GM19395 (cell line): ENCODE measurements around the gene SEMA3A.

ENCODE experiments used
- ATAC-seq: cut with Tn5 transposase; IDR thresholded peaks from one replicate; pipeline ENCODE4 v1.9.1; 2021; ENCODE audit warnings: mild to moderate bottlenecking, moderate library complexity; ENCODE audit not compliant: unreplicated experiment

The SEMA3A gene

DNA sequence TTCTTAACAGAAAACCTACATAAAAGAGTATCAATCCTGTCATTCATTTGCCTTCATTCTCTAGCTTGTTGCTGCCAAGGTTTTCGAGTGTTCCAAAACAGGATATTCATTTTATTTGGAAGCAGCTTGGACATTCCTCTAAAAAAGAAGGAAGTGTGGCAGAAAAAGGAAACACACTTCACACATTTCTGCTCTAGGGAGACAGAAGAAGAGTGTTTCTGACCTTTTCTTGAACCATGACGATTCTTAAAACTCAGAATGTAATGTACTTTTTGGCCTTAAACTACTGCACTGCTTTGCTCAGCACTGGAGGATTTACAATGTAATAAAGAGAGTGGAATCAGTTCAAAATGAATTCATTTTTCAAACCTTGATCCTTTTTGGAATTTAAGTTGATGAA is 81.3 kb downstream of the SEMA3A start:
- no peak for ATAC-seq

DNA sequence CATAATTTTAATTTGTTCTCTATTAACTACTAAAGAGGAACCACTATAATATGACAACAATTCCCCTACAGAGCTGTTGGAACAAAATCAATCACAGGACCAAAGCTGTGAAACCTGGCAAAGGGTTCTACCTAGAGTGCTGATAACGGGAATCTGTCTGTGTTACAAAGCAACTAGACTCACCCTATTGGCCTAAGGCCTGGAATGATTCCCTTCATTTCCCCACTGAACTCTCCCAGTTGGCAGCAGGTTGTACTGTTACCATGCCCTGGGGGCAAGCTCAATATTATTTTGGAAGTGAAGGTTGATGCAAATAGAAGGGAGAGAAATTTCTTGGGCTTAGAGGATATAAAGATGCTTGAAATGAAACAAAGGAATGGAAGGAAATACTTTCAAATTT is 81.8 kb downstream of the SEMA3A start:
- no peak for ATAC-seq

DNA sequence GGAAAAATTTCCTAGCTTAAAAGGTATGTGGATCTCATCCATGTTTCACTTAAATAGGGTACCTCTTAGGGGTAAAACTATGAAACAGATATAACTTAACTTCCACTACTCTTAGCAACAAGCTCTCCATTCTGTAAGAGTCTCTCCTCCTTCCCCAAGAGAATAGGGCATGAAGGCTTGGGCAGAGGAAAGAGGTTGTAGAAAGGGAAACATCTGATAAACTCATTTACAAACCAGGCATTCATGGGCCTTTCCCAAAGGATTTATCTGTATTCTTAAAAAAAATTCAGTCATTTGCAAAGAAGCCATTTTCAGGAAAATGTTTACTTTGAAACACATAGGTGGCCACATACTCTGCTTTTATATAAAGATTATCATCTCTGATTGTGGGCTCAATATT is 82.7 kb downstream of the SEMA3A start:
- ATAC-seq: no peak

DNA sequence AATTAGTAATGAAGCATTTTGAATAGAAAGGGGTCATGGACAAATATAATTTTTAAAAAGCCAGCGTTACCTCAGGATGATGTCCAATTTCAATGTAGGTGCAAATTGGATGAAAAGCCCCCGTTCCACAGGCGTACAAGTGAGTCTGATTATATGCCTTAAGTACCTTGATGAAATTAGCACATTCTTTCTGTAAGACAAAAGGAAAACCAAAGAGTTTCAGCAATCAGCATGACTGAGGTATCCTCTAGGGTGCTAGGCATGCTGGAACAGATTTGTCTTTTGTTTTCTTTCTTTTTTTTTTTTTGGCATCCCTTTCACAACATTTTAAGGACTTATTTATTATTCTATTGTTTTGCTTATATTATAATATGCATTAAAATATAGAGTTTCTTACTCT is 84.2 kb downstream of the SEMA3A start:
- no peak for ATAC-seq

DNA sequence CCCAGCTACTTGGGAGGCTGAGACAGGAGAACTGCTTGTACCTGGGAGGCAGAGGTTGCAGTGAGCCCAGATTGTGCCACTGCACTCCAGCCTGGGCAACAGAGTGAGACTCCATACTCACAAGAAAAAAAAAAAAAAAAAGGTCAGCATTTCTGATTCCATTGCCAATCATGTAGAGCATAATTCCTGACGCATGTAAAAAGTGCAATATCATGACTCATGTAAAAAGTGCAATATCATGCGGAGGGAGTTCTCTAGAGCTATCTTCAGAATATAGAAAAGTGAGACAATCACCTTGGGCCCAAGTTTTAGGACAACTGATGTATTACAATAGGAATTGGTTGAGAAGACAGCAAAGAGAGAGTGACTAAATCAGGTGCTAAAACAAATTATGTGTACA is 85.8 kb downstream of the SEMA3A start:
- ATAC-seq: no peak

DNA sequence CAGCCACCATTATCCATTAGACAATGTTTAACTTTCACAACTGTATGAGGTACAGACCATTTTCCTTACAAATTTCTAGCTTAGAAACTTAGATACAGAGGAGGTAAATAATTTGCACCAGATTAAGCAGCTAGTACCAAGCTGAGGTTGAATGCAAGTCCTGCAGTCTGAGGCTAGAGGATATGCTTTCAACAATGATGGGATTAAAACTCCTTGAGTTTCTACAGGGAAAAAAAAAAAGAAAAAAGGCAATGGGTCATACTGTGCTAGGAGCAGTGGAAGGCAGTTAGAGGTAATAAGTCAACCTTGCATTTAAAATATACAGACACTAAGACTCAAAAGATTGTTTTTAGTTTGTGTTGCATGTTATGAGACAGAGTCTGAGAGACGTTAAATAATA is 86.5 kb downstream of the SEMA3A start:
- ATAC-seq: no peak

DNA sequence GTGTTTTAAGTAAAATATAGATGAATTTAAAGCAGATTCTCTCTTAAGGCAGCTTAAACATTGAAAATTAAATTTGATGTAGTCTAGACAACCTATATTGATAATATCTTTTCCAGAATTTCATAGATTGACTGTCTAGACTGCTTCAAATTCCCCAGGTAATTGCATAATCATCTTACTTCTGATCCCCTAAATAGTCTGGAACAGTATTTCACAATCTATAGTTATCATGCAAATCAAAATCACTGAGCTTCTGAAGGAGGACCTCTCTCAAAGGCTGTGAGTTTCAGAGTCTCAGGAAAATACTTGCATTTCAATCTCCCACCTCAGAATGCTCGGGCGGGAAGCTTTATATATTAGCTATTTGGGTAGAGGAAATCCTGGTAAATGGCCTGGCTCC is 87.3 kb downstream of the SEMA3A start:
- ATAC-seq: no peak

DNA sequence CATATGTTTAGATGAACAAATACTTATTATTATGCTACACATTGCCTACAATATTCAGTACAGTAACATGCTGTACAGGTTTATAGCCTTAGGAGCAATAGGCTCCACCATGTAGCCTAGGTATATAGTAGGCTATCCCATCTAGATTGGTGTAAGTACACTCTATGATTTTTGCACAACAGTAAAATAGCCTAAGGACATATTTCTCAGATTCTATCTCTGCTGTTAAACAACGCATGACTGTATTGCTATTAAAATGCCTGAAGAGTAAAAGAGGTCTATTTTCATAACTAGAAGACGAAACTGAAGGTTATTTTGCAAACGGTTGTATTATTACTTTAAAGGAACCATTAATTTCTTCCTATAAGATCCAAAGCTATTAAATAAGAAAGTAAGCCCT is 88.3 kb downstream of the SEMA3A start:
- ATAC-seq: no peak

DNA sequence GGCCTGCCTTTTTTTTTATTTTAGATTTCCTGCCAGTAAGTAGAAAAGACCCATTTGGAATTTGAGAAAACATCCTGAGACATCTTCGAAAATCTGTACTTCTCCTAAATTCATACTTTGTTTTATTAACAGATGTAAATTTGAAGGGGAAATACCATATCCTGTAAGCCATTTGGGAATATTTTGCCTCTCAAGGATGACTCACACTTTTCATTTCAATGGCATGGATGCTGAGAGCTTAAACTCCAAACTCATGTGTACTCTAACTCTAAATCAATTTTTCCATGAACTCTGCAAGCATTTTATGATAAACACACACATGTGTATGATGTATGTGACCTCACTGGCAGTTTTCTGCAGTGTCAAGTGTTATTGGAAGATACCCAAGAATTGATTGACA is 89.0 kb downstream of the SEMA3A start:
- no peak for ATAC-seq

DNA sequence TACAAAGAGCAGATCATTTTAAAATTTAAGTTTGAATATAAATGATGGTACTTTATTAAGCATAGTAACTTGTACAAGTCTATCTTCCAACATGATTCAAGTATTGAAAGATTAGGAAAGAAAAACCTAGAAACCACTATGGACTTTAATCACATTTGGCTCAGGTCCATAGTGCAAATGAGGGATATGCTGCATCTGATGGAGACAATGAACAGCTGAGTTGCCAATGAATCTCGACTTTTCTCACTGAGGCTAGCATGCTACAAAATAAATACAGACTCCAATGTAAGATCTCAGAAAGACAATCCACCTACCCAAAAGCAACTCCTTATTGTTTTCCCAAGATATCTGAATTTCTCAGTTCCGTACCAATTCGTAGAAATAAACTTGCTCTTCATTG is 89.8 kb downstream of the SEMA3A start:
- no peak for ATAC-seq

DNA sequence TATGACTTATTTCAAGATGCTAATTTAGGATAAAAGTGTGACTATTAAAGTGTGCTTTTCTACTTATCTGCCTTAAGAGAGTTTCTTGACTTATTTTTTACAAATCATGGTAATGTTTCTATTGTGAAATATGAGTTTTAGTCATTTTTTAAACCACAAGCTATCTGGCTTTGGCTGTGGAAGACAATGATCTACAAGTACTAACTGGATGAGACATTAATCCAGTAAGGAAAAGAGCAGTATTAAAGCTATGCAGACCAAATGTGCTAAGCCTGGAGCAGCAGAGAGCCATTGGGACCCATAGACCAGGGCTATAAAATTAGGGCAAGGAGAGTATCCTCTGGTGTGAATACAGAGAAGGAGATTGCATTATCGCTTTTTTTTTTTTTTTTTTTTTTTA is 92.4 kb downstream of the SEMA3A start:
- no peak for ATAC-seq

DNA sequence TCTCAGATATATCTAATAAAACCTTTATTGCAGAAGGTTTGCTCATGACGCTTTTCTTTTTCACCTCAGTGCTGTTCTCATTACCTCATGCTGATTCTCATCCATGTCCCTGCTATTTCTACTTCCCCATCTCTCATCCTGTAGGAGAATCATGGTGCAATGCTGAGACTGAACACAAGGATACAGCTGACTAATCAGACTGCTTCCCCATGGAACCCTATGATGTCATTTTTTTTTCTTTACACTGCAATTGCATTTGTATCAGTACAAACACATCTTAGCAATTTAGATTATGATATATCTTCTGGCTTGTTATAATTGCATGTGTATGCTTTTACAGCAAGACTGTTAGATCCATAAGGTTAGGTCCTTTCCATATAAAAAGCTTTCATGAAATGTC is 93.7 kb downstream of the SEMA3A start:
- no peak for ATAC-seq

DNA sequence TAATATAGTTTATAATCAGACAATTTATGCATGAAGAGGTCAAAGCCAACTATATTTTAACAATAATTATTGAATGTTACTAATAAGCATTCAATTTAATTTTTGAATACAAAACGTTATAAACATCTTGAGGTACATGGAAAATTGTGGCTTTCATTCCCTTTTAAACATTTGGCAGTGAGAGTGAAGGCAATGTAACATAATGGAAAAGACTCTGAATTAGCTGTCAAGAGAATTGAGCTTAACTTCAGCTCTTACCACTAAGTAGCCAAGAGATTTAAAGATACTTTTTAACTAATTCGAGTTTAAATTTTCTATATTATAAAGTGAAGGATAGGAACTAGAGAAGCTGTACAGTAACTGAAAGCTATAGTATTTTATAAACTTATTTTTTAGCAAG is 98.6 kb downstream of the SEMA3A start:
- ATAC-seq: no peak

DNA sequence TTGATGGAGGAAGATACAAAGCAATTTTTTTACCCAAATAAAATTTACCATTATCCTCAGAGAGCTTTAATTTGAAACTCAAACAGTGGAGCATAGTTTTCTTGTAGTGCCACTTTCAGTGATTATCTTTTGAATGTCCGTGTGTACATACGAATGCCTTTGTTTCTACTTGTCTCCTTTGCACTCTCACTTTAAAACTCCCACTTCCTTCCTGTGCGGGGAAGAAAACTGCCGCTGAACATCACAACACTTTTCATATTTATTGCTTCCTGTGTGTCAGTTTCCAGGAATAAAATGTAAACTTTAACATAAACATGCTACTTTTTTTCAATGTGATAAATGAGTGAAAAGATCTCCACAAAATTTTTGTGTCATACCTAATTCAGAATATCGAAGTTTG is 102.4 kb downstream of the SEMA3A start:
- ATAC-seq: no peak

DNA sequence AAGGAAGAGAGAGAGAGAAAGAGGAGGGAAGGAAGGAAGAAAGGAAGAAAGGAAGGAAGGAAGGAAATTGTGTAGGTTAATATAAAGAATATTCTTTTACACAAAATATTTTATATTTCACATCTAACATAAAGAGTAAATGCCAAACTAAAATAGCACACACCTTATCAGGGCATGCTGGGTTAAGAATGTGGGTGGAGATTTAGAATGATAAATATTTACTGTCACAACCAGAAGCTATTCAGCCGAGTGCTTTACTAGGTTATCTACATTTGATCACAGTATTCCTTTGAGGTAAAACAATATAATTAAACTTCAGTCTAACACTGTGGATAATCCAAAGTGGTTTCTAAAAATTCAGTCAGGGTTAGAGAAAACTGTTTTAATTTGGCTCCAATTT is 103.3 kb downstream of the SEMA3A start:
- ATAC-seq: no peak

DNA sequence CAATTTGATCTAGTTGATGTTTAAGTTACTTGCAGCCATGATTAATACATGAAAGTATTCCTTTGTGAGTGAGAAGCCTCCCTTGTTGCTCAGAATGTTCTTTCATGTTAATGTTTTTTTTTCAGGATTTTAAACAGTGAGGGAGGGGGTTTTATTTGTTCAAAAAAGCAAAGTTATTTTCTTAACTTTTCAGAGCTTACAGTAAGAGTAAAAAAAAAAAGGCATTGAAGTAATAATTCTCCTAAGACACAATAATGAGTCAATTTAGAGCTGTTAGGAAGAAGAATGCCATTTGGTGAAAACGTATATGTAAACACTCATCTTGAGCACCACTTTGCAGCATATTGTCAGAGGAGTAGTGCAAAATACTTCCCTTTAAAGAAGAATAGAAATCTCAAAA is 105.8 kb downstream of the SEMA3A start:
- no peak for ATAC-seq

DNA sequence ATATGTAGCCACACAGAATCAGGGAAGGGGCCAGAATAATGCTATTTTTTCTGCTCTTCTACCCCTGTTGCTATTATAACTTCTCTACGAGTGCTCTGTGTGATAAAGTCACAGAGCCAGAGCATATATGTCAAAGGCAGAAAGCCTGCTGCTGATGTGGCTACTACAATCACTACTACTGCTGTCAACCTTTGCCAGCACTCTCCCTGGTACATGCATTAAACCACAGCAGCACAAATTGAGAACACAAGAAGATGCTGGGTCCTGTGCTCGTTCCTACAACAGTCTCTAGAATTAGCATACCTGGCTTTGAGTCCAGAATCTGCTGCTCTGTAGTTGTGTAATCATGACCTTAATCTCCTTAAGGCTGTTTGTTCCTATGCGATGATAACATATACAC is 108.6 kb downstream of the SEMA3A start:
- no peak for ATAC-seq

DNA sequence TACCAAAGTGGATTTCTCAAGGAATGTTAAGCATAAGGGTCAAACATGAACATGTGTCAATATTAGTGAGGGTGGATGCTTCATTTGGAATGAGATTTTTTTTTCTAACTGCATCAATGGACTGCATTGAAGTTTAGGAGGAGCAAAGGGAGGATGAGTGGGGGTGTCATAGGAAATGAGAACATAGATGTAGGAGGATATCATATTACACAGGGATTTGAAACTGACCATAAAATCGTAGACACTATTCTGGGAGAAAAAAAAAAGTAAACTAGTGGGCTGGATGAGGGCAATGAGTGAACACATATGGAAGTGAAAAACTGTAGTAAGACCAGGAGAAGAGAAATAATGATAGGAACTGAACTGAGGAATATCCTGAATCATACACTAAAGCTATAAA is 109.4 kb downstream of the SEMA3A start:
- no peak for ATAC-seq

DNA sequence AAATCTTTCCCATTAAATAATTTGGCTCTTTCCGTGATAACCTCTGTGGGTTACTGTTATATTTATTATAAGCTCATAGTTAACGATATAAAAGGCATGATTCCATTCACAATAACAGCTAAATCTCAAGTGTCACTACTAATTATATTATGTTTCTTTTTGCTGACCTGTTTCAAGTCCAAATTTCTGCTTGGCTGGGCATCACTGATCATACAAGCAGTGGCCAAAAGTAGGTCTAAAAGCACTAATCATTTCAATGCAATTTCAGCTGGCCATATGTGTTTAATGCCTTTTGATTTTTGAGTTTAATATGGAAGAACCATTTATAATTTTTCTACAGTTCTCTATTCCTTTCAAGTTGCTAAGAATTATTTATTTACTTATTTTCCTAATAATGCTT is 110.7 kb downstream of the SEMA3A start:
- ATAC-seq: no peak

DNA sequence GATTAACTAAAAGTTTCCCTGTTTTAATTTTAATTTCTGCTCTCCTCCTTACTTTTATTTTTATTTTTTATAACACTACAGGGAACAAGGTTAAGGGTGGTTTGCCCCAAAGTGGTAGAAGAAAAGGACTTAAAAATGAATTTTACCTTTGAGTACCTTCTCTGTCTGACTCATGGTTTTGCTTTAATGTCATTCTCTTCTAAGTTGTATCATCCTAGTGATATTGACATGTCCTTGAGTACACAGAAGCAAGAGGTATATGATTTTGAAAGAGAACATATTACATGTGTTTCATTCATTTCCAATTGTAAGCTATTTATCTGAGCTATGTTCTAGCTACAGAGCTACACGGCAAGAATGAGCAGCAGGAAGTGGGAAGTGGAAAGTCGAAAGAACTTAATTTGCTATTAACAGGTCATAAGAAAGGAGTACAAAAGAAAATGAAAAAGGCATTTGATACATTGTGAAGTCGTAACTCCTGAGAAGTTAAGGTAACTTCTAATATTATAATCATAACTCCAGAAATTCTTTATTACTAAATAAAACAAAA is 112.5 kb downstream of the SEMA3A start:
- ATAC-seq: no peak

DNA sequence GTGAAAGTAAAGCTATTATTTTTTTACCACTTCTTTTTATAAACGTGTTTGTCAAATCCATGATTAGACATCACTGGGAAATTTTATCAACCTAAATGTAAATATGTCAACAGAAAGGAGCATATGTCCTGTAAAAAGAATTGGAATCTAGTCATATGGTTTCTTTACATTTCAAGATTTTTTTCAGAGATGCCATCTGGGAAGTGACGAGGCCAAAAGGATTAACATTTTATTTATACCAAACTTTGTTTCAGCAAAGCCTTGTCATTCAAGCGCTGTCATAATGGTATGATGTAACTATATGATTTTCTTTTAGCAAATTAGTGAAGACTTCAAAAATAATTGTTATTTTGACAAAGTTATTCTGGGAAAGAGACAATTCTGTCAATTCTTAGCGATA is 117.3 kb downstream of the SEMA3A start:
- no peak for ATAC-seq

DNA sequence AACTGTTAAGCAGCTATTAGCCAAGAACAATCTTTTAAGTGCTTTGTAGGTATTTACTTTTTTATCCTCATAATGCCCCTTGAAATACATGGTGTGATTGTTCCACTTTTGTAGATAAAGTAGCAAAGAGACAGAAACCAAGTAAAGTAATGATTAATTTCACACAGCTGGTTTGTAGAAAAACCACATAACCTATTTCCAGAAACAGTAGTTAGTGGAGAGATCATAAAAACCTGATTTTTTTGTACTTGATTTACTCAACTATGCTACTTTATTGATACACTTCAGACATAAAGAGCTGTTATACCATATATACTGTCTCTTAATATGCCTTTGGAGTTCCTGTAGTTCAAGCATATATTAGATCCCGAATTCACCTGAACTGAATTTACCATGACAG is 118.4 kb downstream of the SEMA3A start:
- no peak for ATAC-seq

DNA sequence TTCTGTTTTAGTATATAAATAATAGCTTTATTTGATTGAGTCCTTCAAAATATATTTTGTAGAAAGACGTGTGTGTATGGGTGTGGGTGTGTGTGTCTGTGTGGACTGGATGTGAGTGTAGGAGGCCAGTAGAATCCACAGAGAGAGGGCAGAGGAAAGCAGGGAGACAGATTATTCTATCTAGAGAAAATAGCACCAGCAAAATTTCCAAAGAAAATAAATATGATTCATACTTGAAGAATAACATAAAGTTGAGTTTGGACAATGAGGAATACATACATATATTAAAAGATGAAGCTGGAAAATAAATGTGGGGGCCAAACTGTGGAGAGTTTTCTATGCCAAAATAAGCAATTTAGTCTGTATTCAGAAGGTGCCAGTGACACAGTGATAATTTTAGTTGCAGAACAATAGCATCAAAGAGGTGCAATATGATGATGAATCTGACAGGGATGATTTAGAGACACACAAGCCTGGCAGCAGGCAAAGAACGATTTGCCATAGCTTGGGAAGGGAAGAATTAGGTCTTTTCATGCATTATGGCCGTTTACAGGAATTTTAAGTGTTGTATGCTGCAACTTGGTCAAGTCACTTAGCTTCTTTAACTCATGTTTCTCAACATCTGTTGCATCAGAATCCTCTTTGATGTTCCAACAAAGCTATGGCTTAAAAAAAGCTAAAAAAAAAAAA is 121.3 kb downstream of the SEMA3A start:
- no peak for ATAC-seq
